A172 (cell line): Measurements from ENCODE around the gene BCCIP. TPM values are rescaled to one million over a fixed set of nuclear protein-coding genes. Genes with fewer than 3 reads are reported as not detected.
A peak's percentile ranks its signal among the peaks of the same experiment; 100 is the strongest.

Source experiments
- DNase-seq: peaks from one replicate; pipeline ENCODE4 v3.0.0-alpha.2; 2015; ENCODE audit warnings: low spot score
- total RNA-seq: library from RNA; depleted of rRNA; stranded (reverse); fragments of >200 nt; shearing (Covaris generic); gene quantifications from 2 replicates; pipeline ENCODE4 v1.2.3, GENCODE V29; 2014

The BCCIP gene
- total RNA-seq, 1 experiment from 2014 or later: 67.1 TPM

GRCh38 chr10:125844751-125845221 is 21.4 kb downstream of the BCCIP start:
- no peak for DNase-seq

GRCh38 chr10:125845617-125846016 is 22.3 kb downstream of the BCCIP start:
- DNase-seq: no peak

GRCh38 chr10:125846894-125847293 is 23.5 kb downstream of the BCCIP start:
- no peak for DNase-seq

GRCh38 chr10:125848371-125848770 is 25.0 kb downstream of the BCCIP start:
- DNase-seq: no peak

- no peak for DNase-seq
Measured at GRCh38 chr10:125848857-125849256, 25.5 kb downstream of the BCCIP start.

GRCh38 chr10:125849448-125849847 is 26.1 kb downstream of the BCCIP start:
- DNase-seq: no peak

GRCh38 chr10:125850766-125851731 is 27.7 kb downstream of the BCCIP start:
- DNase-seq: no peak

- no peak for DNase-seq
Measured at GRCh38 chr10:125852487-125852886, 29.1 kb downstream of the BCCIP start.

GRCh38 chr10:125857185-125857760 is 33.9 kb downstream of the BCCIP start:
- DNase-seq: no peak

GRCh38 chr10:125859128-125859817 is 35.9 kb downstream of the BCCIP start:
- no peak for DNase-seq

- DNase-seq: no peak
Measured at GRCh38 chr10:125865120-125865519, 41.8 kb downstream of the BCCIP start.

- no peak for DNase-seq
Measured at GRCh38 chr10:125866421-125867029, 43.2 kb downstream of the BCCIP start.

GRCh38 chr10:125868372-125868975 is 45.1 kb downstream of the BCCIP start:
- DNase-seq: peak; percentile 32

- no peak for DNase-seq
Measured at GRCh38 chr10:125871338-125871737, 48.0 kb downstream of the BCCIP start.

- DNase-seq: peak; percentile 74
Measured at GRCh38 chr10:125878957-125879835, 55.9 kb downstream of the BCCIP start.

GRCh38 chr10:125880719-125881118 is 57.4 kb downstream of the BCCIP start:
- DNase-seq: no peak

- DNase-seq: no peak
Measured at GRCh38 chr10:125881192-125881591, 57.8 kb downstream of the BCCIP start, which contains the start of gene DHX32. Gene DHX32, minus strand, starts transcription at chr10:125881292. Its CDS starts 468 bp downstream, at chr10:125880824.

- no peak for DNase-seq
Measured at GRCh38 chr10:125882596-125882995, 59.2 kb downstream of the BCCIP start.

GRCh38 chr10:125883211-125883610 is 59.9 kb downstream of the BCCIP start:
- DNase-seq: no peak
